ENCODE data around the gene CTBP1.

CTBP1 gene

DNA sequence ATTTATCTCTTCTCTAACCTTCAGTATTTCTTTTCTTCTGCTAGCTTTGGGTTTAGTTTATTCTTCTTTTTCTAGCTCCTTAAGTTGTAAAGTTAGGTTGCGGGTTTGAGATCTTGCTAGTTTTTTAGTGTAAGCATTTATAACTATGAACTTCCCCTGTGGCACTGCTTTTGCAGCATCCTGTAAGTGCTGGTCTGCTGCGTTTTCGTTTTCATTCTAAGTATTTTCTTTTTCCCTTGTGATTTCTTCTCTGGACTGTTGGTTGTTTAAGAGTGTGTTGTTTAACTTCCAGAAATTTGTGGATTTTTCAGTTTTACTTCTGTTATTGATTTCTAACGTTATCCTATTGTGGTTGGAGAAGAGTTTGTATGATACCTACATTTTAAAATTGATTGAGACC lies 11.0 kb upstream of the CTBP1 start:
- H3K9ac ChIP-seq (ENCODE audit: low read length): no peak overlapping the region

DNA sequence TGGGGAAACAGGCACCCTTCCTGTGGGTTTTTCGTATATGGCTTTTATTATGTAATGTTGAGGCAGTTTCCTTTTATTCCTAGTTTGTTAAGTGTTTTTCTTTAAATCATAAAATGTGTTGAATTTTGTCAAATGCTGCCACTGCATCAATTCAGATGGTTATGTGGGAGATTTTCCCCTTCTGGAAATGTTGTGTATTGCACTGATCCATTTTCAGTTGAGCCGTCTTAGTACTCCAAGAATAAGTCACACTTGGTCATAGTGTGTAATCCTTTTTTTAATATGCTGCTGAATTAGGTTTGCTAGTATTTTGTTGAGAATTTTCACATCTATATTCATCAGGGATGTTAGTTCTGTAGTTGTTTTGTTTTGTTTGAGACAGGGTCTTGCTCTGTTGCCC lies 9.5 kb upstream of the CTBP1 start:
- Histone ChIP-seq H3K27me3 (ENCODE audit: control insufficient read depth, insufficient read depth, low read length) (no peaks in the 10 kb centered on the region), H3K36me3 (ENCODE audit: control insufficient read depth, low read depth, low read length) (no peaks in the 10 kb centered on the region), H3K4me1 (ENCODE audit: control insufficient read depth, low read depth, low read length) (no peaks in the 10 kb centered on the region), H3K9me3 (ENCODE audit: control insufficient read depth, low read depth, low read length) (peaks cover 26% of the 10 kb centered on the region), H3K4me3 (ENCODE audit: low read length) (no peak overlapping the region), H3K27ac (ENCODE audit: low read length) (no peak overlapping the region), H3K9ac (ENCODE audit: low read length) (no peak overlapping the region)

More for the DNA sequence above, 11.0 kb upstream of the CTBP1 start:
- Histone ChIP-seq H3K36me3 (ENCODE audit: control insufficient read depth, low read depth, low read length) (no peaks in the 10 kb centered on the region), H3K9me3 (ENCODE audit: control insufficient read depth, low read depth, low read length) (peaks cover 13% of the 10 kb centered on the region), H3K27me3 (ENCODE audit: control insufficient read depth, insufficient read depth, low read length) (no peaks in the 10 kb centered on the region), H3K4me3 (ENCODE audit: low read length) (no peak overlapping the region), H3K4me1 (ENCODE audit: control insufficient read depth, low read depth, low read length) (no peaks in the 10 kb centered on the region), H3K27ac (ENCODE audit: low read length) (no peak overlapping the region)

DNA sequence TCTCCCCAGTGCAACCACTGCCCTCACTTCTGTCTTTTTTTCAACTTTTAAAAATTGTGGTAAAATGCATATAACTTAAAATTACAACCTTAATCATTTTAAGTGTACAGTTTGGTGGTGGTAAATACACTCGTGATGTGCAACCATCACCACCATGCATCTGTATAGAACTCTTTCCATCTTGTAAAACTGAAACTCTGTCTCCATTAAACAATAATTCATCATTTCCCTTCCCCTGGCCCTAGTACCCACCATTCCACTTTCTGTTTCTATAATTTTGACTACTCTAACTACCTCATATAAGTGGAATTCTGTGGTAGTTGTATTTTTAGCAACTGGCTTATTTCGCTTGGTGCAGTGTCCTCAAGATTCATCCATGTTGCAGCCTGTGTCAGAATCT lies 6.8 kb upstream of the CTBP1 start:
- Histone ChIP-seq H3K27me3 (ENCODE audit: control insufficient read depth, insufficient read depth, low read length) (no peaks in the 10 kb centered on the region), H3K4me1 (ENCODE audit: control insufficient read depth, low read depth, low read length) (no peaks in the 10 kb centered on the region), H3K4me3 (ENCODE audit: low read length) (no peak overlapping the region), H3K9me3 (ENCODE audit: control insufficient read depth, low read depth, low read length) (peaks cover 44% of the 10 kb centered on the region), H3K27ac (ENCODE audit: low read length) (no peak overlapping the region), H3K9ac (ENCODE audit: low read length) (no peak overlapping the region), H3K36me3 (ENCODE audit: control insufficient read depth, low read depth, low read length) (no peaks in the 10 kb centered on the region)

DNA sequence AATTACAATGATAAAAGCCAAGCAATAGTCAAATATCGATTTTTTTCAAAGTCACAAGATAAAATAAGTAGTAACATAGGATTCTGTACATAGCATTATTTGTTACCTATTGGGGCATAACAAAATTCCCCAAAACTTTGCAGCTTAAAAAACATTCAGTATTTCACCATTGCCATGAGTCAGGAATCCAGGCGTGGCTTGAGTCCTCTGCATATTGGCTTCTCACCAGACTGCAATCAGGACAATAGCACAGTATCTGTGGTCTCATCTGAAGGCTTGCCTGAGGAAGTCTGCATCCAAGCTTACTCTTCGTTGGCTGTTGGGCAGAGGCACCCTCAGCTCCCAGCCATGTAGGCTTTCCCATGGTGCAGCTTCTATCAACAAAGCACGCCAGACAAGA lies 6.2 kb upstream of the CTBP1 start:
- H3K4me1 ChIP-seq (ENCODE audit: control insufficient read depth, low read depth, low read length): peaks cover 2% of the 10 kb centered on the region
- no peak overlapping the region for H3K9ac ChIP-seq (ENCODE audit: low read length)
- H3K9me3 ChIP-seq (ENCODE audit: control insufficient read depth, low read depth, low read length): peaks cover 49% of the 10 kb centered on the region
- no peak overlapping the region for H3K4me3 ChIP-seq (ENCODE audit: low read length)
- H3K36me3 ChIP-seq (ENCODE audit: control insufficient read depth, low read depth, low read length): no peaks in the 10 kb centered on the region
- H3K27me3 ChIP-seq (ENCODE audit: control insufficient read depth, insufficient read depth, low read length): no peaks in the 10 kb centered on the region
- no peak overlapping the region for H3K27ac ChIP-seq (ENCODE audit: low read length)

DNA sequence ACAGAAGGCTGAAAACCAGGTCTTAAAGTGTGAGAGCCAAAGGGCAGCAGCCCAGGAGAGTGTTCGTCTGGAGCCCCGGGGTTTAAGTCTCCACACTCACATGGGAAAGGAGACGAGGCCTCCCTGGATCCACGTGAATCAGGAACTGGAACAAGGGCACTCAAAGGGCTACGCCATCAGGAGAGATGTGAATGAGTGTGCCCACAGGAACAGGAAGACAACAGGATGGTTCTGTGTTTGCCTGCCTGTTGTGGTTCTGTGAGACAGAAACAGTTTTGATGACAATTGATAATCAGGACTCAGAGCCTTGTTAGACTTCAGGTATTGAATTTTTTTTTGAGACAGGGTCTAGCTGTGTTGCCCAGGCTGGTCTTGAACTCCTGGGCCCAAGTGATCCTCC lies 4.9 kb upstream of the CTBP1 start:
- no peaks in the 10 kb centered on the region for H3K36me3 ChIP-seq (ENCODE audit: control insufficient read depth, low read depth, low read length)
- H3K4me1 ChIP-seq (ENCODE audit: control insufficient read depth, low read depth, low read length): peaks cover 7% of the 10 kb centered on the region
- H3K9ac ChIP-seq (ENCODE audit: low read length): no peak overlapping the region
- H3K9me3 ChIP-seq (ENCODE audit: control insufficient read depth, low read depth, low read length): peaks cover 49% of the 10 kb centered on the region
- no peaks in the 10 kb centered on the region for H3K27me3 ChIP-seq (ENCODE audit: control insufficient read depth, insufficient read depth, low read length)
- H3K4me3 ChIP-seq (ENCODE audit: low read length): no peak overlapping the region
- no peak overlapping the region for H3K27ac ChIP-seq (ENCODE audit: low read length)

DNA sequence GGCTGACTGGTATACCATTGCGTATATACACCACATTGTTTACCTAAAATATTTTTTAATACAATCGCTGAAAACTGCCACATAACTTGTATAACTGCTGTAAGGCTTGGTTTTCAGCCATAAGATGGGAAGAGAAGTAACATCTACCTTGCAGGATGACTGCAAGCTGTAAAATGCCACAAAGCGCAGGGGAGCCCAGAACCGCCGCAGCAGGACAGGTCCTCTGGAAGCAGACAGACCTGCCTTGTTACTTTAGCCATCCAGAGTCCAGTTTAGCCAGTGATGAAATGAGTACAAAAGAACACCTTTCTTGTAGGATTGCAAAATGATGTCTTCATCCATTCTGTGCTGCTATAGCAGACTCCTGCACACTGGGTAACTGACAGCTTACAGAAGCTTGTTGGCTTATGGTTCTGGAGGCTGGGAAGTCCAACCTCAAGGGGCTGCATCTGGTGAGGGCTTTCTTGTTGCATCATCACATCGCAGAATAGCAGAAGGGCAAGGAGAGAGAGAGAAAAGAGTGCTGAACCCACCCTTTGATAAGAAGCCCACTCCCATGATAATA lies 4.1 kb upstream of the CTBP1 start:
- Histone ChIP-seq H3K4me1 (ENCODE audit: control insufficient read depth, low read depth, low read length) (peaks cover 7% of the 10 kb centered on the region), H3K9ac (ENCODE audit: low read length) (no peak overlapping the region), H3K9me3 (ENCODE audit: control insufficient read depth, low read depth, low read length) (peaks cover 49% of the 10 kb centered on the region), H3K27me3 (ENCODE audit: control insufficient read depth, insufficient read depth, low read length) (no peaks in the 10 kb centered on the region), H3K36me3 (ENCODE audit: control insufficient read depth, low read depth, low read length) (no peaks in the 10 kb centered on the region), H3K4me3 (ENCODE audit: low read length) (no peak overlapping the region), H3K27ac (ENCODE audit: low read length) (no peak overlapping the region)

DNA sequence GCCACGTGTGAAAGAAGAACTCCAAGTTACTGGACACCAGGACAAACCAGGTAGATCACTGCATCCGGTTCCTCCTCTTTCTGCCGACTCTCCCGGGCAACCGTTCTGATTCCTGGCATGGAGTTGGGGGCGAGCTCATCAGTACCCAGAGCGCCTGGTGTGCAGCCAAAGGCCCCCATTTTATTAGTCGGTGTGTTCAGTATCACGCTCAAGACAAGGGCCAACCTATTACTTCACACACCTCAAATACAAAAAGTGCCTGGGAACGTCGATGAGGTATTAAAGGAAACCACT lies 2.8 kb upstream of the CTBP1 start:
- H3K9me3 ChIP-seq (ENCODE audit: control insufficient read depth, low read depth, low read length): peaks cover 44% of the 10 kb centered on the region
- no peak overlapping the region for H3K27ac ChIP-seq (ENCODE audit: low read length)
- H3K27me3 ChIP-seq (ENCODE audit: control insufficient read depth, insufficient read depth, low read length): no peaks in the 10 kb centered on the region
- no peak overlapping the region for H3K9ac ChIP-seq (ENCODE audit: low read length)
- H3K4me1 ChIP-seq (ENCODE audit: control insufficient read depth, low read depth, low read length): peaks cover 11% of the 10 kb centered on the region
- H3K36me3 ChIP-seq (ENCODE audit: control insufficient read depth, low read depth, low read length): no peaks in the 10 kb centered on the region
- no peak overlapping the region for H3K4me3 ChIP-seq (ENCODE audit: low read length)

DNA sequence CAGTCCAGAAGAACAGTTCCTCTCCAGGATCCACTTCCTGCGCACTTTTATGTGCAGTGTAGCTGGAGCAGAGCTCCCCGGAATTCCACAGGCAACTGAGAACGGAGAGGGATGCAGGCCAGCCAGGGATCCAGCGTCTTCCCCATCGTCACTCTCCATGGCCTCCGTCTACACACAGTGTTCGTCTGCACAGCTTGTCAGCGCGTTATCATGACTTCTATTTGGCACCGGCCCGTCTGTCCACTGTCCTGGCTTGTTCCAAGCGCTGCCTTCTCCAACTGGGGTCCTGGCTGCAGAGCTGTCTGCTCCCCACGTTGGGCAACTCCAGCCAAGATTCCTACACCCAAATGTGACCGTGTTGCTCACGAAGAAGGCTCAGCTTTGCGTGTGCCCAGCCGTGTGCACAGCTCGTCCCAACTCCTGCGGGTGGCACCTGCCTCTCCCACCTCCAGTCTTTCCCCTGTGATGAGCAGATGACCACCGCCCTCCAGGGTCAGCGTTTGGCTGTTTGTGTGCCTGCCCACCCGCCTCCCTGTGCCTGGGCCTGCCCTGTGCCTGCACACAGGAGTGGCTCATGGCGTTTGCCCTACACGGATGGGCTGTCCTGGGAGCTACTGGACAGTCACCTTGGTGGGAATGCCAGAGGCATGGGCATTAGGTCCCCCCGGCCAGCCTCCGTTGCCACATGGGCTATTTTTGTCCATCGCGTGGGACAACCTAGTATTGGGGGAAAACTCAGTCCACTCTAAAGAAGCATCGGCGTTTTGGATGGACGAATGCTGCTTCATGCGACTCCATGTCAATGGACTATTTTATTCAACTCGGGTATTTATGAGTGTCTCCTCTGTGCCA lies 2.2 kb upstream of the CTBP1 start:
- H3K9ac ChIP-seq (ENCODE audit: low read length): no peak overlapping the region
- no peak overlapping the region for H3K4me3 ChIP-seq (ENCODE audit: low read length)
- peaks cover 44% of the 10 kb centered on the region for H3K9me3 ChIP-seq (ENCODE audit: control insufficient read depth, low read depth, low read length)
- H3K4me1 ChIP-seq (ENCODE audit: control insufficient read depth, low read depth, low read length): peaks cover 11% of the 10 kb centered on the region
- no peaks in the 10 kb centered on the region for H3K36me3 ChIP-seq (ENCODE audit: control insufficient read depth, low read depth, low read length)
- no peak overlapping the region for H3K27ac ChIP-seq (ENCODE audit: low read length)
- H3K27me3 ChIP-seq (ENCODE audit: control insufficient read depth, insufficient read depth, low read length): no peaks in the 10 kb centered on the region

DNA sequence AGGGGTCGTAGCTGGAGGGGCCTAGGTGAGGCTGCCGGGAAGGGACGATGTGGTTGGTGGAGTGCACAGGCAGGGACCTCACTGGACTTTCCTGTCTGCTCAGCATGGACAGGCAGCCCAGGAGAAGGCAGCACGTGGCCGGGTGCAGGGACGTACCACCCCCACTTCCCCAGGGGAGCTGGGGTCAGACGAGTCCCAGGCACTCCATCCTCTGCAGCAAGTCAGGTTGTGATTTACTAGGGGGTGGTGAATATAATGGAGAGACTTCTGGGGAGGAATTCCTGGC lies 1.5 kb upstream of the CTBP1 start:
- Histone ChIP-seq H3K4me3 (ENCODE audit: low read length) (no peak overlapping the region), H3K9me3 (ENCODE audit: control insufficient read depth, low read depth, low read length) (peaks cover 41% of the 10 kb centered on the region), H3K4me1 (ENCODE audit: control insufficient read depth, low read depth, low read length) (peaks cover 11% of the 10 kb centered on the region), H3K36me3 (ENCODE audit: control insufficient read depth, low read depth, low read length) (no peaks in the 10 kb centered on the region), H3K9ac (ENCODE audit: low read length) (no peak overlapping the region), H3K27me3 (ENCODE audit: control insufficient read depth, insufficient read depth, low read length) (no peaks in the 10 kb centered on the region), H3K27ac (ENCODE audit: low read length) (no peak overlapping the region)

DNA sequence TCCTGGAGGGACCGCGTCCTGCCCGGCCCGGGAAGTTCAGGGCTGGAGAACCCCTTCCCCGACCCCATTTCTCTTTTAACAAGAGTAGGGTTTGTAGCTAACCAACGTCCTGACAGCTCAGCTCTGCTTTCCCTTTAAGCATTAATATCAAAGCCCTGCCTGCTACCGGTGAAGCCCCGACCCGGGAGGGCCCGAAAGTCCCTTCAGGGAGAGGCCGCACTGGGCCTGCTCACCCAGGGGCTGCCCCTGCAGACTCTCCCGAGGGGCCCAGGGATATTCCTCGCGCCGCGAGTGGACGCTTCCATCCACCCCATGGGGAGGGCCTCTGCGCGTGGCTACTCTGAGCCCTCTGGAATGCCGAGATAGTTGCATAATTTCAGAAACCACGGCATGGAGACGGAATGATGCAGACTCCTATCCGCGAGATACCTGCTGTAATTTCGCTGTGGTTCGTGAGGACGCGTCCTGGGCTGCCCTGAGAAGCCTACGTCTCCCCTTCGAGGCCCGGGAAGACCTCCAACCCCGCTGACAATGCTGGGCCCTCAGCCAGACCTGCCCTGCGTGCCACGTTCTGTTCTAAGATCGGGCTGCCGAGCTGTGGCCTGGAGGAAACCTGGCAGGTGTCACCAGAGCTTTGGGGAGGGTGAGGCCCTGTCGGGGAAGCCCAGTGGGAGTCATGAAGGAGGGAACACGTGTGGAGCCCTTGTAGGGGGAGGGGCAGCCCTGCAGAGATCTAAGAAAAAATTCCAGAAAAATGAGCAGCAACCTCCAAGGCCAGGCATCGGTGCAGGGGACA lies 999 bp upstream of the CTBP1 start:
- H3K9me3 ChIP-seq (ENCODE audit: control insufficient read depth, low read depth, low read length): peaks cover 35% of the 10 kb centered on the region
- H3K36me3 ChIP-seq (ENCODE audit: control insufficient read depth, low read depth, low read length): no peaks in the 10 kb centered on the region
- peak overlapping the region; percentile 56 for H3K9ac ChIP-seq (ENCODE audit: low read length)
- peaks cover 11% of the 10 kb centered on the region for H3K4me1 ChIP-seq (ENCODE audit: control insufficient read depth, low read depth, low read length)
- peak overlapping the region; percentile 62 for H3K4me3 ChIP-seq (ENCODE audit: low read length)
- no peaks in the 10 kb centered on the region for H3K27me3 ChIP-seq (ENCODE audit: control insufficient read depth, insufficient read depth, low read length)
- H3K27ac ChIP-seq (ENCODE audit: low read length): no peak overlapping the region

DNA sequence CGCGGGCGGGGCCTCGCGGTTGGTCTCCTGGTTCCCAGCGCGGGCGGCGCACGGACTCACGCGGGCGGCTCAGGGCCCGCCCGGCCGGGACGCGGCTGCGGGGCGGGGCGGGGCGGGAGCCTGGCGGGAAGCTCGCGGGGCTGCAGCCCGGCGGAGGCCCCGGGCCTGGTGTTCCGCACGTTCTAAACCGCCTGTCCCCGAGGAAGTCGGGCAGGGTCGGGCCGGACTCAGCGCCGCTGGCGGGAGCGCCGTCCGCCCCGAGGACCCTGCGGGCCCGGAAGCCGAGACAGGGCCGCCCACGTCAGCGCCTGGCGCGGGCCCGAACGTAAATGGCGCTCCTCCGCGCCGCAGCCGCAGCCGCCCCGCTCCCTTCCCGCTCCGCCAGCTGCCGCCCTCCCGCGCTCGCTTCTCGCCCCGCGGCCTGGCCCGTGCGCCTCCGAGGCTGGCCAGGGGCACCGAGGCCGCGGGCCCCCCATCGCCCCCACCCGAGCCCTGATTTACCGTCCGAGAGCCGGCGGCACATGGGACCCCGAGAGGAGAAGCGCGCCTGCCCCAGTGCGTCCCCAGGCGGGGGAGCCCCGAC lies 309 bp upstream of the CTBP1 start:
- no peak overlapping the region for H3K27ac ChIP-seq (ENCODE audit: low read length)
- peak overlapping the region; percentile 62 for H3K4me3 ChIP-seq (ENCODE audit: low read length)
- peak overlapping the region; percentile 56 for H3K9ac ChIP-seq (ENCODE audit: low read length)
- peaks cover 30% of the 10 kb centered on the region for H3K9me3 ChIP-seq (ENCODE audit: control insufficient read depth, low read depth, low read length)
- H3K4me1 ChIP-seq (ENCODE audit: control insufficient read depth, low read depth, low read length): peaks cover 11% of the 10 kb centered on the region
- H3K36me3 ChIP-seq (ENCODE audit: control insufficient read depth, low read depth, low read length): no peaks in the 10 kb centered on the region
- H3K27me3 ChIP-seq (ENCODE audit: control insufficient read depth, insufficient read depth, low read length): no peaks in the 10 kb centered on the region

All from iPS-18a (cell line).